GM18520 (cell line): Measurements from ENCODE around the gene SLC25A46.
"Not testable (repeated sequence)": the region's sequence is repeated elsewhere in the genome, so short reads cannot be mapped to it uniquely, and the experiment has no call there.

Experiments
- ATAC-seq: cut with Tn5 transposase; IDR thresholded peaks from one replicate; pipeline ENCODE4 v1.9.1; 2021; ENCODE audit not compliant: unreplicated experiment

Gene SLC25A46

GRCh38 chr5:110754181-110754580 lies 15.4 kb downstream of the SLC25A46 start:
- ATAC-seq, result no peak

GRCh38 chr5:110757118-110757729 lies 18.4 kb downstream of the SLC25A46 start:
- no peak for ATAC-seq

GRCh38 chr5:110760158-110760557 lies 21.4 kb downstream of the SLC25A46 start:
- ATAC-seq, result no peak

GRCh38 chr5:110768138-110768860 lies 29.5 kb downstream of the SLC25A46 start:
- no peak for ATAC-seq

GRCh38 chr5:110769000-110769681 lies 30.3 kb downstream of the SLC25A46 start:
- ATAC-seq, result no peak

GRCh38 chr5:110770286-110770685 lies 31.5 kb downstream of the SLC25A46 start:
- no peak for ATAC-seq

- no peak for ATAC-seq
Measured at GRCh38 chr5:110784901-110785300, 46.1 kb downstream of the SLC25A46 start.

- no peak for ATAC-seq
Measured at GRCh38 chr5:110785356-110785755, 46.5 kb downstream of the SLC25A46 start.

- ATAC-seq, result not testable (repeated sequence)
Measured at GRCh38 chr5:110788006-110788405, 49.2 kb downstream of the SLC25A46 start.

- ATAC-seq, result no peak
Measured at GRCh38 chr5:110790673-110791072, 51.9 kb downstream of the SLC25A46 start.

- ATAC-seq, result no peak
Measured at GRCh38 chr5:110802998-110803397, 64.2 kb downstream of the SLC25A46 start.

GRCh38 chr5:110803467-110804326 lies 64.9 kb downstream of the SLC25A46 start:
- ATAC-seq, result no peak

- no peak for ATAC-seq
Measured at GRCh38 chr5:110807169-110807568, 68.4 kb downstream of the SLC25A46 start.

GRCh38 chr5:110809006-110809405 lies 70.2 kb downstream of the SLC25A46 start:
- no peak for ATAC-seq
